ENCODE results near the gene ME2.

The ME2 gene

GRCh38 chr18:50861617-50862016, 17.3 kb upstream of the ME2 start:
- DNase-seq (ENCODE audit: extremely low read depth, low read depth), result no peak
- no peak overlapping the region for H3K4me3 ChIP-seq (replicated peaks; ENCODE audit: low read depth, low read length)
- TF ChIP-seq CTCF (IDR thresholded peaks at IDR 0.05; ENCODE audit: low read depth, low read length, missing control alignments), result no peak

- no peak for TF ChIP-seq CTCF (IDR thresholded peaks at IDR 0.05; ENCODE audit: low read depth, low read length, missing control alignments)
- no peak overlapping the region for H3K4me3 ChIP-seq (replicated peaks; ENCODE audit: low read depth, low read length)
Measured at GRCh38 chr18:50862401-50862800, 16.5 kb upstream of the ME2 start.

GRCh38 chr18:50863840-50864375, 15.0 kb upstream of the ME2 start:
- no peak overlapping the region for H3K4me3 ChIP-seq (replicated peaks; ENCODE audit: low read depth, low read length)
- no peak for DNase-seq (ENCODE audit: extremely low read depth, low read depth)
- TF ChIP-seq CTCF (IDR thresholded peaks at IDR 0.05; ENCODE audit: low read depth, low read length, missing control alignments), result no peak

More at GRCh38 chr18:50862401-50862800, 16.5 kb upstream of the ME2 start:
- no peak for DNase-seq (ENCODE audit: extremely low read depth, low read depth)

GRCh38 chr18:50866765-50867164, 12.2 kb upstream of the ME2 start:
- no peak for DNase-seq (ENCODE audit: extremely low read depth, low read depth)
- no peak for TF ChIP-seq CTCF (IDR thresholded peaks at IDR 0.05; ENCODE audit: low read depth, low read length, missing control alignments)
- H3K4me3 ChIP-seq (replicated peaks; ENCODE audit: low read depth, low read length), result no peak overlapping the region

GRCh38 chr18:50869150-50869549, 9.8 kb upstream of the ME2 start:
- no peak overlapping the region for H3K4me3 ChIP-seq (replicated peaks; ENCODE audit: low read depth, low read length)
- no peak for DNase-seq (ENCODE audit: extremely low read depth, low read depth)
- no peak for TF ChIP-seq CTCF (IDR thresholded peaks at IDR 0.05; ENCODE audit: low read depth, low read length, missing control alignments)

GRCh38 chr18:50870138-50870845, 8.6 kb upstream of the ME2 start:
- TF ChIP-seq CTCF (IDR thresholded peaks at IDR 0.05; ENCODE audit: low read depth, low read length, missing control alignments), result no peak
- no peak overlapping the region for H3K4me3 ChIP-seq (replicated peaks; ENCODE audit: low read depth, low read length)
- DNase-seq (ENCODE audit: extremely low read depth, low read depth), result no peak
